CMK (cell line): ENCODE results near the gene CAMKK2.

Experiments
- DNase-seq: peaks from one replicate; pipeline ENCODE4 v3.0.0-alpha.2; 2010; ENCODE audit warnings: low read depth

The CAMKK2 gene

DNA sequence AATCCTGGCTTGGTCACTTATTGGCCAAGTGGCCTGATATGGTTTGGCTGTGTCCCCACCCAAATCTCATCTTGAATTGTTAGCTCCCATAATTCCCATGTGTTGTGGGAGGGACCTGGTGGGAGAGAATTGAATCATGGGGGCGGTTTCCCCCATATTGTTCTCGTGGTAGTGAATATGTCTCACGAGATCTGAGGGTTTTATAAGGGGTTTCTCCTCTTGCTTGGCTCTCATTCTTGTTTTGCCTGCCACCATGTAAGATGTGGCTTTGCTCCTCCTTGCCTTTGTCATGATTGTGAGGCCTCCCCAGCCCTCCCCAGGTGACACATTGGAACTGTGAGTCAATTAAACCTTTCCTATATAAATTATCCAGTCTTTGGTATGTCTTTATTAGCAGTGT, 105.4 kb downstream of the CAMKK2 start:
- DNase-seq, result no peak

DNA sequence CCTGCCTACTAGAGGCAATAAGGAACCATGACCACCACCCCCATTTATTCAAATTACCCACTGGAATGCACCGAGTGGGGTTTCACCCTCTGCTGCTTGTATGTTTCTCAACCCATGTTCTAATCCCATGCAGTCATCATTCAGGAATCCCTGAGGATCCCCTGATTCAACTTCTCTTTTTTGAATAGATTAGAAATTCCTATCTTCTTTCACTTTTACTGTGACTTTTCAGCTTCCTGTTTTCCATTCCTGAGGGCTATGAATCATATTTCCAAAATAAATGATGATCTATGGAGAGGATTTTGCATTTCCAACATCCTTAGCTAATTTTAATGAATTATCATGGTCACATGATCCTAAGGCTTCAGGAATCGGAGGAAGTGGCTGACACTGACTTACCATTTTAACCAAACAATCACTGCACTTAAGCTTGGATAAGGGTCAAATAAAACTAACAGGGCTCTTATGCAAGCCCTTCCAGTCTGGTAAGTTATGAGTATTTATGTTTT, 105.9 kb downstream of the CAMKK2 start:
- no peak for DNase-seq

DNA sequence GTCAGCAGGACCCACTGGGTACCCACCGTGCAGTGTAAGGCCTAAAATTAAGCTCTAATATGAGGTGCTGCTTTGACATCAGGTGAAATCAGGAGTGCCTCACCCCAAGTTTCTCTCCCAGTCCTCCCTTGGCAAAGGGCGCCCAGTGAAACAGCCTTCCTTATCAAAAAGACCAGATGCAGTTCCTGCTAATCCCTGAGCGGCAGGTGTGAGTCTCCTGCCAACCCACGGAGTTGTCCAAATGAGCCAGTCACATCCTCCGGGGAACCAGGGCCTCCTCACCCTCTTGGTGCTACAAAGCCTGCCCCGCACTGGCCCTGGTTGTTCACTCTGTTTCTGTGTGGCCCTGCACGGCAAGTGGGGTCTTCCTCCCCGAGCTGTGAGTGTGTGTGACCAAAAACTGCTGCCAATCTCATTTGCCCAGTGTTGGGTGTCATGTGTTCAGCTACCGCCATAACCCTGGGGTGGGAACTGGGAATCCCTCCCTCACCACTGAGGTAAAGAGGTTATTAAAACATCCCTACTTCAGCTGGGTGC, 106.8 kb downstream of the CAMKK2 start:
- no peak for DNase-seq

DNA sequence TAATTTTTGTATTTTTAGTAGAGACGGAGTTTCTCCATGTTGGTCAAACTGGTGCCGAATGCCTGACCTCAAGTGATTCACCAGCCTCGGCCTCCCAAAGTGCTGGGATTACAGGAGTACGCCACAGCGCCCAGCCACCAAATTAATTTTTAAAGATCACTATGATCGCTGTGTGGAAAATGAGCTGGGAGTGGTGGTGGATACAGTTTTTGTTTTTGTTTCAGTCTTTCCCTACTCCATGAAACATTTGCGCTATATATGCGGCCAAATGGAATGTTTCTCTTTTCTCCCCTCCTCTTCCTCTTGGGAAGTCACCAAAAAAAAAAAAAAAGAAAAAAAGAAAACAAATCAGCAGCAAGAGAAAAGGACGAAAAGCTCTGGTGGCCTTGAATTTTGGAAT, 107.4 kb downstream of the CAMKK2 start:
- DNase-seq, result no peak

DNA sequence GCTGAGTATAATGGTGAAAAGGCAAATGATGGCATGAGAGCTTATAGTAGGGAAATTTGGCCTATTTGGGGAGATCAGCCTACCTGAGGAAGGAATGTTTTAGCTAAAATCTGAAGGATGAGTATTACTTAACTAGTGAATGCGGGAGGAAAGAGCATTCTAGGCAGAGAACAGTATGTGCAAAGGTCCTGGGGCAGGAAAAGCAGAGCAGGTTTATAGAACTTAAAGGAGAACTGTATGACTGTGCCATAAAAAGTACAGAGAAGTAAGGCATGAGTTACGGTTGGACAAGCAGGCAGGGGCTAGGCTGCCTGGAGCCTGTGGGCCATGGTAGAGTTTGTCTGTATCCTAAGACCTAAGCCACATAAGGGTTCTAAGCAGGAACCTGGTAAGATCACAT, 108.3 kb downstream of the CAMKK2 start:
- DNase-seq, result no peak
